GM10847 (cell line): ENCODE data around the gene DHRS7B.

Experiments
- POLR2A ChIP-seq: IDR thresholded peaks from 2 replicates; pipeline ENCODE4 v1.6.1; 2011; ENCODE audit not compliant: insufficient read length; ENCODE audit errors: extremely low read depth

Gene DHRS7B

DNA sequence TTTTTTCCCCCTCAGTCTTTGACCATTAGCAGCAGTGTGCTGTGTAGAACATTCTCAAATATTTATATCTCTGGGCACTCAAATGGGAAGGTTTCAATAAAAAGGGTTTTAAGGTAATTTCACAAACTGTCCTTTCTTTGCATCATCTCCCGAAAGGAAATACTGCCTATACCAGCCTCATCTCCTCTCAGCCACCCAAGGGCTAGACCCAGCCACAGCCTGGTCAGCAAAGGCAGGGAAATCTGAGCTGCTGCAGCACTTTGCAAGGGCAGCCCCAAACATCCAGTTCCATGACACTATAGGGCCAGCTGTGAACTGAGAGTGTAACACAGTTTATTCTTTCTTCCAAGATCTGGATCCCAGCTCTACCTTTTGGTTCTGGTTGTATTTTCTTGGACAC lies 58.3 kb downstream of the DHRS7B start:
- no peak for TF ChIP-seq POLR2A

DNA sequence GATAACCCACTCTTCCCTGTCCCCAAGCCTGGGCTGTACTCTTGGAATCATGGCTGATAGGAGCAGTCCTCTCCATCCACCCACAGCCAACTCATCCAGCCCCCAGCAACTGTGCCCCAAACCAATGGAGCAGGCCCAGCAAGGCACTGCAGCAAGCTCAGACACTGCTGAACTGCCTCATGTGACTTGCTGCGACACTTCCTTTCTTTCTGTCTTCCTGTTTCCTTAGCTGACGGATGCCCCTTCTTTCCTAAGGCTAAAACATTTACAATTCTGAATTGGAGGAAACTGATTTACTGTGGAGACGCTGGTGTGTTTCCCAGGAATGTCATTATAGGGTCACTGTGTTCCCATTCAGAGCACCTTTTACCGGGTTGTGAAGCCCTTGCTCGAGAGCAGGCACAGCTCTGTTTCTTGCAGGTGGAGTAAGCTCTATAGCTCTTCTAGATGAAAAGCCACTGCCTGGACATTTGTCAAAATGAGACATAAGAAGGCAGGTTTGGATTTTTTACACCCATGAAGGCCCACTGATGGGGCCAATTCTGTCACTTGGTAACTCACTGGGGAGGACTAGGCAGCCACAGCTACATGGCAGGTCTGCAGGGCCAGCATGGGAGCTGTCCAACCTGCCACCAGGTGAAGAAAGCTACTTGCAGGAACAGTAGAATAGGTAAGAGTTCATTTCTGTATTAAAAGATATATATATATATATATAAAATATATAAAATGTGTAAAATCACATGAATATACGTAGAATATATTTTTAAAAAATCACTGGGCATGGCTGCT lies 59.8 kb downstream of the DHRS7B start:
- no peak for TF ChIP-seq POLR2A

DNA sequence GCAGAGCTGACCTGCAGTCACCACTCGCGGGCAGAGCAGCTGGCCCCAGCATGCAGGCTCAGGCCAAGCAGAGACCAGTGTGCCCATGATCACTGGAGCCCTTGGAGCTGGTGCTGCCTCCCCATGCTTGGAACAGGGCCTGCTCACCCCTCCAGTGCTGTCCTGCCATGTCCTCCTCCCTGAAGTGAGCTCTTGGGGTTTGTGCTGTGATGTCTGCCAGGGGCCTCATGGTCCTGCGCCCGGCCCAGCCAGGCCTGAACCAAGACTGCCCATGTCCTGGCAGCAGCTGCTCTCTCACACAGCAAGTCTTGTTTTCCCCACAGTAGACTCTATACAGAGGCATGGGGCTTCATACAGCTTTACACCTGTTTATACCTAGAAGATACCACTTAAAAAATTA lies 62.6 kb downstream of the DHRS7B start:
- TF ChIP-seq POLR2A, result no peak

DNA sequence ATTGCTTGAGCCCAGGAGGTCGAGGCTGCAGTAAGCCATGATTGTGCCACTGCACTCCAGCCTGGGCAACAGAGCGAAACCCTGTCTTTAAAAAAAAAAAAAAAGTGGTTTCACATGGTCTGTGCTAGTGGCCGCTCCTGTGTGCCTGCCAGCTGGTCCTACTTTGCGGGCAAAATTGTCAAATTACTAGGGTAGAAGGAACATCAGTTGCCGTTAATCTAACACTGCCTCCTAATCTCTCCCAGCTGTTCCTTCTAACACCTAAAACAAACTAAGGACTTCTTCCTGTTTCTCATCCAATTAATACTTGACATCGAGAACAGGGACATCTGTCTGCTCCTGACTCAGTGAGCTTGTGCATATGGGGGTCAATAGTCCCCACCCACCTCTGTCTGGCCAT lies 63.3 kb downstream of the DHRS7B start:
- TF ChIP-seq POLR2A, result no peak

DNA sequence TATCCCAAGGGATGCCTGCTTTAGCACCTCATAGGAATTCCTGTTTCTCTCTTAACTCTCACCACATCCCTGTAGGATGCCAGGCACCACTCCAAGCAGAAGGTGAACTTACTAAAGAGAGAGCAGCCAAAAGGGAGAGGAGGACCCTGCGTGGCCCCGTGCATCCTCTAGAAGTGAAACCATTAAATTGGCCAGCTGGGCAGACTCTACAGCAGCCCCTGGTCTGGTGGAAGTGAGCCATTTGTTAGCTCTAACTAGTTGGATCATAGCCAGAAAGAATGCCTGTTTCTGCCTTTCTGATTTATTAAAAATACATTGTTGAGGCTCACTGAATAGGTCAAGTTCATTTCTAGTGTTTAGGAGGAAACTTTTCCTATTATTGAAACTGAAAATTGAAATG lies 64.9 kb downstream of the DHRS7B start:
- TF ChIP-seq POLR2A, result no peak

DNA sequence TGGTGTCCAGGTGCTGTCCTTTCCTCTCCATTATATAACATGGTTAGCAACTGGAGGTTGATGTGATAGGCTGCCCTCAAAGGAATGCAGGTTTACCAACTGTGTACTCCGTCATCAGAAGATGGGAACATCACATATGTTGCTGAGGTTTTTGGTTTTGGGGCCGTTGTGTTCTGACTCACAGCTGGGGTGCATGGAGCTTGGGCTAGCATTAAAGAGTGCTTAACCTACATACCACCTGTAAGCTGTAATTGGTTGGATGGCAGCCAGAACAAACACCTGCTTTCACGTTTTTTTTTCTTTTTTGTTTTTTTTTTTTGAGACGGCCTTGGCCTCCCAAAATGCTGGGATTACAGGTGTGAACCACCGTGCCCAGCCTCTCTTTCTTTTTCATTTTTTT lies 66.3 kb downstream of the DHRS7B start:
- TF ChIP-seq POLR2A, result no peak

DNA sequence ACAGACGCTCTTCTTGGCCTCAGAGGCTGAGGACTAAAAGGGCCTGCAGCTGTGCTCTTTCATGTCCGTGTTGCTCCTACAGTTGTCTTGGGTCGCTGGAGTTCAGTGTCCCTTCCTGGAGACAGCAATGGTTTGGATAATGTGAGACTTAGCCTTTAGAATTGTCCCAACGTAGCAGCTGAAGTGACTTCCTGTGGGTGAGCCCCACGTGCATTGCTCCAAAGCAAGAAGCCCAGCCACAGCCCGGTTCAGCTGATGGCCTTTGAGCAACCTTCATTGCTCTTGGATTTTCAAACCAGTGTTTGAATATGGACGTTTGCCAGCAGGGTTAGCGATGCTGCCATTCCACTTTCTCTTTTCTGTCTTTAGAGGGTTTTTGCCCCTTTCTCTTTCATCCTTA lies 67.5 kb downstream of the DHRS7B start:
- TF ChIP-seq POLR2A, result no peak

DNA sequence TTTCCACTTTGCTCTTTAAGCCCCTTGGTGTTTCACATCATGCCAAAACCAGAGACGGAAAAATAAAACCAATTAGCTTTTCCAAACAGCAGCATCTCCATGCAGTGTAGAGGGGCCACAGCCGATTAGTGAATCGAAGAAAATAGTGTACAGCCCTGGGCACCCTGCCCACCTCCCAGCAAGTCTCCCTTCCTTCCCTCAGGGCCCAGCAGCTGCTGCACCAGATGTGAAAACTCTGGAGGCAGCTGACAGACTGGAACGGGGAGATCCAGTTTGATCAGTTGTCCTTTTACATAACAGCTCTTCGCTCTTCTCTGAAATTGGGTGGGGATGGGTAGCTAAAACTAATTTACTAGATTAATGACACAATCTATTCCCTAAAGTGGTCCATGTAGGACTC lies 67.9 kb downstream of the DHRS7B start:
- no peak for TF ChIP-seq POLR2A

DNA sequence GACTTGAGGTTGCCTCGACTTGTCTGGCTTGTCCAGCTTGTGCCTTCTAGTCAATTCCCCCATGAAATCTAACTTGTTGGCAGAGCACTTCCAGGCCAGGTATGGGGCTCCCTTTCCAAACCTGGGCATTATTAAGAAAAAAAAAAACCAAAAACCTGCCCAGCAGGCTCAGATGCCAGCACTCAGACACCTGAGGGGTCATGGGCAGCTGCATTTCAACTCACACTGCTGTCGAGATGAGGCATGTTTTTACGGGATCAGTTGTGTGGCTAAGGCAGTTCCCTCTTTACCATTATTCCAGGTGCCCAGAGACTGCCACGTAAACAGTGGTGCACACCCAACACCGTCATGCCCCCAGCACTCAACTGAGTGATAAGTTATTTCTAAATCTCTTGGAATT lies 69.4 kb downstream of the DHRS7B start:
- no peak for TF ChIP-seq POLR2A

DNA sequence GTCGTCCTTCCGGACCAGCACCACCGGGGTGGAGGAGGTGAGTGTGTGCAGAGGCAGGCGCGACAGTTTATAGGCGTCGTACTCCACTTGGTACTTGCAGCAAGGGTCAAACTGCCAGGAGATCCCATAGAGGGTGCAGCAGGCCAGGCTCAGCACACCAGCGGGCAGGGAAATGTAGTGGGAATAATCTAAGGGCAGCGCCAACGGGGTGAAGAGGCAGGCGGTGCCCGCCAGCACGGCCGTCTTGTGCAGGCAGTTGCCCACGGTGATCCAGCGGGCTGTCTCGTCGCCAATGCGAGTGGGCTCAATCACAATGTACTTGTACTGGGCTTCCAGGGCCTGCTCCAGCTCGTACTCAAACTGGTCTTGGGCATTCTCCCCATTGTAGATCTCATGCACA lies 71.6 kb downstream of the DHRS7B start:
- no peak for TF ChIP-seq POLR2A

DNA sequence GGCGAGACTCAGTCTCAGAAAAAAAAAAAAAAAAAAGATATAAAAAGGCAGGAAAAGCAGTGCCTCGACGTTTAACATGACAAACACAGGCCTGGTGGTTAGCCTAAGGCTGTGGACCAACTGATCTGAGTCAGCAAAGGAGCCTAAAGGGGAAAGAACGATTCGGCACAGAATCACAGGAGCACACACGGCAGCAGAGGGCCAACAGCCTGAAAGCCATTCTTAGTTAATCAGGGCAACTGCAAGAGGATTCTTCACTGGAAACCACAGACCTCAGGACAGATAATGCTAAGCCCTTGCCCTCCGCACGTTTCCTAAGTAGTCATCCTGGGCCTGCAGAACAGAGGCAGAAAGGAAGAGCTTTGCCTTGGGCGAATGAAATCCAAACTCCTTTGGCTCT lies 72.5 kb downstream of the DHRS7B start:
- no peak for TF ChIP-seq POLR2A

DNA sequence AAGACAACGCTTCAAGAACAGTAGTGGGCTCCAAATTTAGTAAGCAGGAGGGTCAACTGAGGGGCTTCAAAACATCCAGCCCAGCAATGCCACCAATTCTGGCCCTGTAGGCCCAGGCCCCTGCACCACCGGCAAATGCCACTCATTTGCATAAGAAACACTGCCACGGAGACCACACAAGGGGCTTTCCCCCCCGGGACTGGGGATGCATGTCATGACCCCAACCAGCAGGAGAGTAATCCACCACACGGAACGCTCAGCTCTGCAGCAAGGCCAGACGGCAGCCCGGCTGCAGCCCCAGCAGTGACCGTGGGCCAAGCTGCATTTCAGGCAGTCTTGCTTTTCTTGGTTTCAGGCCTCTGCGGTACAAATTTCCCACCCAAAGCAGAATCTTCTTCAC lies 73.1 kb downstream of the DHRS7B start:
- no peak for TF ChIP-seq POLR2A

DNA sequence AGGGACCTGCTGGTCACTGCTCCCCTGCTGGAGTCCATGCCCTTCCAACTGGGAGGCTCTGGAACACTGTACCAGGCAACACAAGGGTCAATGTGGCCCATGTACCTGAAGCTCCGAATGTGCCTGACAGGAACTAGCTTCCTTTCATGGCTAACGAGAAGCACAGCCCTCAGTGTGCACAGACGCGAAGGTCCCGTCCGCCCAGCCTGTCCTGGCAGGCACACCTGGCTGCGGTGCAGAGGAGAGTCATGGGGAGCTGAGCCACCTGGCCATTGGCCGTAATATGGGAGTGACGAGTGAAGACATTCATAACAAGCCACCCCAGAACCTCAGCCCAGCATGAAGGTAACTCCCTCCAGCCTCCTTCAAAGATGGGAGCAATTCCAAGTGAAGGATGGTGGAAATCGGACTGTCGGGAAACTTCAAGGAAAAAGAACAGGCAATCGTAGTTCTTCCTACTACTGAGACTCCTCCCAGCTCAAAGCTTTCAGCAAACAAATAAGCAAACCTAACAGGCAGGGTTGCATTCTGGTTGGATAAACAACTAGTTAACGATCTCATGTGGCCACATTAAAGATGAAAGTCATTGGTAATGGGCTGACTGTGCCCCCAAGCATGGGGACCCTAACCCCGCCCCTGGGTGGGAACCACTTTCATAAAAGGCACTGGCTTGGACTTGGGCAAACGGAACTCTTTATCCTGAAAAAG lies 74.0 kb downstream of the DHRS7B start:
- TF ChIP-seq POLR2A, result no peak

DNA sequence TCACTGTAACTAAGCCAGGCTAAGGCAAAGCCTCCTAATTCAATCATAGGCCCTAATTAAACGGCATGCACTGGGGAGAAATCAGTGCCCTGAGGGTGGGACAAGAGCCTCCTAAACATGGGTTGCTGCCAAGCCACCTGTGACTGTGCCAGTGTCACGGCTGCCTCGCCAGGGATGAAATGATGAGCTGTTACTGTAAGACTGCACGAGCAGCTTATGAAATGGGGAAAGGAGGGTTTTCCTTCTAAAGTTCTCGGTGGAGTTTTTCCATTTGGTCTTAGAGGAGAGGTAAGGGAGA lies 74.5 kb downstream of the DHRS7B start:
- TF ChIP-seq POLR2A, result no peak

DNA sequence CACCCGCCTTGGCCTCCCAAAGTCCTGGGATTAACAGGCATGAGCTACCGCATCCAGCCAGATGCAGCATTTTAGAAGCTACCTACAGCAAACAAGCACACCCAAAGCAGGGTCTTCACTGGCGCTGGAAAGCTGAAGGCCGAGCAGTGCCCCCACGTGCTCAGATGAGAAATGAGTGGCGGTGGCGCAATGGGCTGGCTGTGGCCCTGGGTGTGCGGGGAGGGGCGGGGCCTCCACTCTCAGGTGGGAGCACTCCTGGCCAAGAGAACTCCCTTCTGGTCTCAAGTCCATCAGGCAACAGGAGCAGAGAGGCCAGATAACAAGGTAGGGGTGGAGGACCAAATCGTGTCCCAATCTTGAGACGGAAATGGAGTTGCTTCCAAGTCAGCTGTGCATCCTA lies 75.1 kb downstream of the DHRS7B start:
- no peak for TF ChIP-seq POLR2A

DNA sequence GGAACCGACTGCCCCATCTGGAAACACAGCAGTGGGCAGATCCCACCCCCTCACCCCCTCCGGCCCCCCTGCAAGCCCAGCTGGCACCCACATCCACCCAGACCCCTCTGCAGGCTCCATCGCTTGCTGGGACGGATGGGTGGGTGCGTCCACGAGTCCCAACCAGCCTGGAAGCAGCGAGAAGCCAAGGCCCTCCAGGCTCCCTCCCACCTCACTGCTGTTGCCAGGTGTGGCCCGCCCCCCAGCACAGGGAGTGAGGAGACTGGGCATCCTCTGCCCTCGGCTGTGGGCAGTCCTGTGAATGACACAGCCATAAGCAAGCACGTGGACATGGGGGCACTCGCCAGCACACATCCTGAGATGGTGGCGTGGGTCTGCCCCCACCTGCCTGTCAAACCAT lies 75.7 kb downstream of the DHRS7B start:
- TF ChIP-seq POLR2A, result no peak

DNA sequence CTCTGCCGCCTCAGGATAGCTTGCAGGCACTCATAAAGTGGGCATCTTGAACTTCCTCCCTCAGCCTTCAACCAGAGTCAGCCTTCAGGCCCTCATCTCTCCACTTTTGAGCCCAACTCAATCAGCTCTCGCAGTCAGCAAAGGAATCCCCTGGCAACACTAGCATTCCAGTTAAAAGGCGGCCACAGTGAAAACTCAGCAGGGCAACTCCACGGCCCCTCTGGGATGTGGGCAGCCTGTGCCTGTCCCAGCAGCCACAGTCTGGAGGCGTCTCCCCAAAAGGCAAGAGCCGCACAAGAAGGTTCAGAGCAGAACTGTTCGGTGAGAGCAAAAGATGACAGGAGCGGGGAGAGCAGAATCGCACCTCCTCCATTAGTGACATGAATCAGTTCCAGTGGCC lies 78.2 kb downstream of the DHRS7B start:
- TF ChIP-seq POLR2A, result no peak

DNA sequence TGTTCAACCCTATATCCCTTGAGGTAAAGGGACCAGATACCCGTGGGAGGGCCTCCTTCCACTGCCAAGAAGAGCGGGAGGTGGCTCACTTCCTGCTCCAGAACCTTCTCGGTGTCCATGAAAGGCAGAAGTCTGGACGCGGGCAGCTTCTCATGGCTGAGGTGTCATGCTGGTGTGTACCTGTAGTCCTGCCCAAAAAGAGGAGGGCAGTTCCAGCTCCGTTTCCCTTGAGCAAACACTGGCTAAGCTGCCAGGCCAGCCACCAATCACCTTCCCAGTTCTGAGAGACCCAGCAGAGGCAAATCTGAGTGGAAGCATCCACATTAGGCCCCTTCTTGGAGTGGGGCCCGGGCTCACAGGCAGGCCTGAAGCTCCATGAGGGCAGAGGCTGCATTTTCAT lies 81.6 kb downstream of the DHRS7B start:
- TF ChIP-seq POLR2A, result no peak
